K562 (cell line): ENCODE results near the gene TAF9. TPM values are rescaled to one million over a fixed set of nuclear protein-coding genes. Genes with fewer than 3 reads are reported as not detected.

ENCODE experiments used
- ATF1 ChIP-seq, 2 experiments: fragments of 450-650 bp in 1 of 2; IDR thresholded peaks; 2 replicates each; pipeline ENCODE4 v1.6.1; 2016; ENCODE audit warnings: missing compliant biosample characterization in 1 of 2, missing genetic modification characterization in 1 of 2
- CREB1 ChIP-seq, 2 experiments: sonication (generic) in 1 of 2; formaldehyde crosslinking in 1 of 2; IDR thresholded peaks; 2 replicates each; pipeline versions ENCODE4 v1.6.1 to v1.8.0; 2012 to 2022; ENCODE audit warnings: inconsistent platforms in 1 of 2, mild to moderate bottlenecking in 1 of 2, missing genetic modification reagents in 1 of 2, moderate library complexity in 1 of 2
- ERF ChIP-seq: fragments of 450-650 bp; formaldehyde crosslinking; IDR thresholded peaks from 2 replicates; pipeline ENCODE4 v1.4.0; 2020; ENCODE audit warnings: mild to moderate bottlenecking, mixed read lengths
- FOXK1 ChIP-seq: sonication (generic); formaldehyde crosslinking; IDR thresholded peaks from 2 replicates; pipeline ENCODE4 v1.8.0; 2022; ENCODE audit warnings: missing genetic modification reagents, mild to moderate bottlenecking, borderline replicate concordance
- FOXP1 ChIP-seq: sonication (generic); formaldehyde crosslinking; IDR thresholded peaks from 2 replicates; pipeline ENCODE4 v1.8.0; 2022; ENCODE audit warnings: mild to moderate bottlenecking, missing genetic modification reagents
- GABPA ChIP-seq: fragments of 200-800 bp; sonication (Bioruptor generic); conservative IDR thresholded peaks from 2 replicates; pipeline ENCODE4 v1.6.1; 2016; ENCODE audit warnings: low read depth, missing genetic modification characterization, missing compliant biosample characterization
- RBM14 ChIP-seq: fragments of 200-400 bp; formaldehyde crosslinking; IDR thresholded peaks from 2 replicates; pipeline ENCODE4 v1.6.1; 2018; ENCODE audit warnings: low read depth, mild to moderate bottlenecking, low read length, moderate library complexity, borderline replicate concordance; ENCODE audit not compliant: insufficient read depth
- RHOXF2B ChIP-seq: fragments of 250-450 bp; sonication (Bioruptor Pico); conservative IDR thresholded peaks from 2 replicates; pipeline ENCODE4 v1.5.1; 2021
- RUNX1 ChIP-seq: sonication (generic); IDR thresholded peaks from 2 replicates; pipeline ENCODE4 v1.6.1; 2016; ENCODE audit warnings: antibody characterized with exemption, low read depth
- TFAP4 ChIP-seq: sonication (generic); formaldehyde crosslinking; IDR thresholded peaks from 2 replicates; pipeline ENCODE4 v1.8.0; 2022; ENCODE audit warnings: missing genetic modification reagents, mild to moderate bottlenecking, moderate library complexity, borderline replicate concordance
- ZC3H11A ChIP-seq: IDR thresholded peaks from 2 replicates; pipeline ENCODE4 v1.6.1; 2012; ENCODE audit warnings: low read depth, low read length, improper control_type of control experiment
- ZNF24 ChIP-seq: fragments of 450-650 bp; IDR thresholded peaks from 2 replicates; pipeline ENCODE4 v1.6.1; 2016
- ZNF740 ChIP-seq, 3 experiments: fragments of 200-800 bp in 1 of 3; sonication (Bioruptor generic) in 1 of 3; sonication (generic) in 1 of 3; formaldehyde crosslinking in 1 of 3; IDR thresholded peaks; 2 replicates each; pipeline versions ENCODE4 v1.6.1 to v1.8.0; 2016 to 2022; ENCODE audit warnings: mild to moderate bottlenecking in 2 of 3, missing compliant biosample characterization in 2 of 3, missing genetic modification characterization in 2 of 3, missing genetic modification reagents in 1 of 3
- ZSCAN29 ChIP-seq: fragments of 450-650 bp; IDR thresholded peaks from 2 replicates; pipeline ENCODE4 v1.6.1; 2017
- polyA plus RNA-seq, 8 experiments: library from polyadenylated mRNA; depleted of rRNA in 4 of 8; stranded (reverse) in 5 of 8; unstranded in 3 of 8; fragments of >200 nt; fragmentation: Nextera tagmentation in 2 of 8; fragmentation: Illumina TruSeq in 1 of 8; extraction: Ambion mirVana in 2 of 8; extraction: Trizol in 1 of 8; gene quantifications; 2 replicates each; pipeline versions ENCODE4 v1.2.1 to v1.2.3, GENCODE V29; 2011 to 2014; ENCODE audit warnings: inconsistent platforms in 1 of 8, missing spikeins in 1 of 8
- total RNA-seq, 7 experiments: library from RNA; depleted of rRNA in 6 of 7; stranded (reverse); fragments of >200 nt in 6 of 7; fragmentation: Illumina TruSeq in 2 of 7; extraction: Trizol in 2 of 7; gene quantifications; 2 replicates each; pipeline versions ENCODE4 v1.2.1 to v1.2.3, GENCODE V29; 2011 to 2021; ENCODE audit warnings: low replicate concordance in 1 of 7
- TF ChIP-seq, protein P1 (sequence below): sonication (generic); formaldehyde crosslinking; IDR thresholded peaks from 2 replicates; pipeline ENCODE4 v1.8.0; 2022; ENCODE audit warnings: mild to moderate bottlenecking, missing genetic modification reagents, borderline replicate concordance
- TF ChIP-seq, protein P2 (sequence below), 2 experiments: IDR thresholded peaks; 2 replicates each; pipeline ENCODE4 v1.6.1; 2011; ENCODE audit warnings: borderline replicate concordance in 1 of 2, control low read depth in 1 of 2, low read depth in 1 of 2, low read length in 1 of 2, mild to moderate bottlenecking in 1 of 2, mixed read lengths in 1 of 2, moderate library complexity in 1 of 2; ENCODE audit not compliant: insufficient read depth in 1 of 2, insufficient read length in 1 of 2, poor library complexity in 1 of 2, severe bottlenecking in 1 of 2; ENCODE audit errors: extremely low read depth in 1 of 2

Gene TAF9
- total and polyA plus RNA-seq, 9 of the 15 experiments (the other 6 are each of a cell fraction or from before 2014, with no cell fraction given): 119 to 566 (median 207) TPM

- TF ChIP-seq FOXP1 (CRISPR knock-in tag) (peak; percentile 82; the same call in 1 of the 2 replicates), CREB1 (IDR thresholded peaks at IDR 0.05) (peak; percentile 62; the same call in 1 of the 2 replicates), CREB1 (CRISPR knock-in tag; IDR thresholded peaks at IDR 0.05) (peak; percentile 77), ZNF740 (CRISPR knock-in tag; IDR thresholded peaks at IDR 0.05) (peak; percentile 27; the same call in 1 of the 2 replicates), ZNF740 (tag; IDR thresholded peaks at IDR 0.05) (no peak), GABPA (tag) (peak; percentile 90), RUNX1 (0 out of 2 replicates have a peak, but pooled peaks have one; percentile 10), ZNF24 (peak; percentile 33; the same call in 1 of the 2 replicates), ERF (peak; percentile 91; the same call in 1 of the 2 replicates), TFAP4 (CRISPR knock-in tag) (peak; percentile 83; the same call in 1 of the 2 replicates), RBM14 (0 out of 2 replicates have a peak, but pooled peaks have one; percentile 93), ZC3H11A (0 out of 2 replicates have a peak, but pooled peaks have one; percentile 11), RHOXF2B (CRISPR knock-in tag) (0 out of 2 replicates have a peak, but pooled peaks have one; percentile 52), ZSCAN29 (no peak), FOXK1 (peak; percentile 70; the same call in 1 of the 2 replicates), ATF1 (CRISPR knock-in tag; IDR thresholded peaks at IDR 0.05) (no peak), ATF1 (tag; IDR thresholded peaks at IDR 0.05) (peak; percentile 94)
- TF ChIP-seq, protein P1, sequence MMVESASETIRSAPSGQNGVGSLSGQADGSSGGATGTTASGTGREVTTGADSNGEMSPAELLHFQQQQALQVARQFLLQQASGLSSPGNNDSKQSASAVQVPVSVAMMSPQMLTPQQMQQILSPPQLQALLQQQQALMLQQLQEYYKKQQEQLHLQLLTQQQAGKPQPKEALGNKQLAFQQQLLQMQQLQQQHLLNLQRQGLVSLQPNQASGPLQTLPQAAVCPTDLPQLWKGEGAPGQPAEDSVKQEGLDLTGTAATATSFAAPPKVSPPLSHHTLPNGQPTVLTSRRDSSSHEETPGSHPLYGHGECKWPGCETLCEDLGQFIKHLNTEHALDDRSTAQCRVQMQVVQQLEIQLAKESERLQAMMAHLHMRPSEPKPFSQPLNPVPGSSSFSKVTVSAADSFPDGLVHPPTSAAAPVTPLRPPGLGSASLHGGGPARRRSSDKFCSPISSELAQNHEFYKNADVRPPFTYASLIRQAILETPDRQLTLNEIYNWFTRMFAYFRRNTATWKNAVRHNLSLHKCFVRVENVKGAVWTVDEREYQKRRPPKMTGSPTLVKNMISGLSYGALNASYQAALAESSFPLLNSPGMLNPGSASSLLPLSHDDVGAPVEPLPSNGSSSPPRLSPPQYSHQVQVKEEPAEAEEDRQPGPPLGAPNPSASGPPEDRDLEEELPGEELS: peak; percentile 73; the same call in 1 of the 2 replicates
- TF ChIP-seq, protein P2, sequence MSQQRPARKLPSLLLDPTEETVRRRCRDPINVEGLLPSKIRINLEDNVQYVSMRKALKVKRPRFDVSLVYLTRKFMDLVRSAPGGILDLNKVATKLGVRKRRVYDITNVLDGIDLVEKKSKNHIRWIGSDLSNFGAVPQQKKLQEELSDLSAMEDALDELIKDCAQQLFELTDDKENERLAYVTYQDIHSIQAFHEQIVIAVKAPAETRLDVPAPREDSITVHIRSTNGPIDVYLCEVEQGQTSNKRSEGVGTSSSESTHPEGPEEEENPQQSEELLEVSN (IDR thresholded peaks at IDR 0.05; ENCODE audit: borderline replicate concordance in 1 of 2, extremely low read depth in 1 of 2, insufficient read depth in 1 of 2, insufficient read length in 1 of 2, low read depth in 1 of 2, low read length in 1 of 2, poor library complexity in 1 of 2, severe bottlenecking in 1 of 2): peak; percentile 82 to 85
Measured at GRCh38 chr5:69369340-69370121, at the start of gene TAF9, which contains the start of the genes AK6 and RAD17 (continued).
